ENCODE data around the gene AGXT2. TPM values are rescaled to one million over a fixed set of nuclear protein-coding genes. Genes with fewer than 3 reads are reported as not detected.

AGXT2 gene
- total RNA-seq (10 to 100 TPM; 49.4 to 67.9 TPM), polyA plus RNA-seq (10 to 100 TPM; 50.1 to 51.1 TPM)

DNA sequence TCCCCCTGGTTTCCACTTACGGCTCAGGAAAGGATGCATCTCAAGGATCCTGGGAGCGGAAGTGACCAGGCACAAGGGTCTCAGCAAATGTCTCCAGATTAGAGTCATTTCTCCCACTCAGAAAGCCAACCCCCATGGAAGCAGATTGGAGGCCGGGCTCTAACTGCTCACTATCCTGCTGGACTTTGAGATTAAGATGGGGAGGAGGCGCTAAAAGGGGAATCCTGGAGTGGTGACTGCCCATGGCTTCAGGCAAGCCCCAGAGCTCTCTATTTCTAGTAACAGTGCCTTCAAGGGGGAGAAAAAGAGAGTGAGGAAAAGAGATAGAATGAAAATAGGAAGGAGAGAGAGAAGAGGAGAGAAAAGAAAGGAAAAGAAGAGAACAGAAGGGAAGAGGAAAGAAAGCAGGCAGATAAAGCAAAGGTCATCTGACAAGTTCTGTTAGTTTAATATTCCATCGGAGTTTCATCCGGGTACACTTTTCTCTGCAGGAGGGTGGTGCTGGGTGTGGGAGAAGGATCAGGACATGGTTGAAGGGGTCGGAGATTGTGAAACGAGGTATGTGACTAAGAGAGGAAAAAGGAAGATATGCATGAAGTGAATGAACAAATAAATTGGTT lies at the start of gene AGXT2:
Gene AGXT2 (minus strand): TSS at position 165 of the 620 bp plus-strand sequence. CDS start 57 bp downstream, at position 108.
- H3K27me3 ChIP-seq (ENCODE audit: control insufficient read depth in 4 of 4, insufficient read depth in 4 of 4, low read length in 3 of 4): no peaks in the 10 kb centered on the region
- H3K9me3 ChIP-seq (ENCODE audit: control insufficient read depth in 4 of 4, low read length in 3 of 4): no peaks in the 10 kb centered on the region
- peak within 1 kb of the TSS; percentile 51 to 85 (median 65) for H3K4me3 ChIP-seq (ENCODE audit: low read depth in 1 of 3, low read length in 3 of 3)
- DNase-seq (ENCODE audit: low spot score): no peak
- peak within 1 kb of the TSS; percentile 39 to 42 for H3K9ac ChIP-seq (ENCODE audit: low read depth in 1 of 2, low read length in 2 of 2)
- TF ChIP-seq HNF4A (conservative IDR thresholded peaks at IDR 0.05) (peak; percentile 86 to 92), FOXA2 (IDR thresholded peaks at IDR 0.05) (no peak), NR2F2 (IDR thresholded peaks at IDR 0.05) (no peak), TAF1 (conservative IDR thresholded peaks at IDR 0.05) (peak; percentile 35), JUND (IDR thresholded peaks at IDR 0.05) (peak; percentile 61 to 64), RXRA (IDR thresholded peaks at IDR 0.05) (peak; percentile 51 to 64), FOXA1 (IDR thresholded peaks at IDR 0.05) (no peak), RAD21 (IDR thresholded peaks at IDR 0.05) (peak; percentile 17 to 44), GABPA (IDR thresholded peaks at IDR 0.05 in 1 of 2, conservative IDR thresholded peaks at IDR 0.05 in 1 of 2) (no peak), SP1 (IDR thresholded peaks at IDR 0.05) (peak; percentile 65), EGR1 (IDR thresholded peaks at IDR 0.05; ENCODE audit: low read depth in 2 of 2) (no peak), CTCF (IDR thresholded peaks at IDR 0.05; ENCODE audit: low read depth, low read length, missing input control) (no peak), ATF3 (IDR thresholded peaks at IDR 0.05) (no peak), HNF4G (IDR thresholded peaks at IDR 0.05) (peak; percentile 84), YY1 (IDR thresholded peaks at IDR 0.05) (peak; percentile 70)
- TF ChIP-seq, protein P1, sequence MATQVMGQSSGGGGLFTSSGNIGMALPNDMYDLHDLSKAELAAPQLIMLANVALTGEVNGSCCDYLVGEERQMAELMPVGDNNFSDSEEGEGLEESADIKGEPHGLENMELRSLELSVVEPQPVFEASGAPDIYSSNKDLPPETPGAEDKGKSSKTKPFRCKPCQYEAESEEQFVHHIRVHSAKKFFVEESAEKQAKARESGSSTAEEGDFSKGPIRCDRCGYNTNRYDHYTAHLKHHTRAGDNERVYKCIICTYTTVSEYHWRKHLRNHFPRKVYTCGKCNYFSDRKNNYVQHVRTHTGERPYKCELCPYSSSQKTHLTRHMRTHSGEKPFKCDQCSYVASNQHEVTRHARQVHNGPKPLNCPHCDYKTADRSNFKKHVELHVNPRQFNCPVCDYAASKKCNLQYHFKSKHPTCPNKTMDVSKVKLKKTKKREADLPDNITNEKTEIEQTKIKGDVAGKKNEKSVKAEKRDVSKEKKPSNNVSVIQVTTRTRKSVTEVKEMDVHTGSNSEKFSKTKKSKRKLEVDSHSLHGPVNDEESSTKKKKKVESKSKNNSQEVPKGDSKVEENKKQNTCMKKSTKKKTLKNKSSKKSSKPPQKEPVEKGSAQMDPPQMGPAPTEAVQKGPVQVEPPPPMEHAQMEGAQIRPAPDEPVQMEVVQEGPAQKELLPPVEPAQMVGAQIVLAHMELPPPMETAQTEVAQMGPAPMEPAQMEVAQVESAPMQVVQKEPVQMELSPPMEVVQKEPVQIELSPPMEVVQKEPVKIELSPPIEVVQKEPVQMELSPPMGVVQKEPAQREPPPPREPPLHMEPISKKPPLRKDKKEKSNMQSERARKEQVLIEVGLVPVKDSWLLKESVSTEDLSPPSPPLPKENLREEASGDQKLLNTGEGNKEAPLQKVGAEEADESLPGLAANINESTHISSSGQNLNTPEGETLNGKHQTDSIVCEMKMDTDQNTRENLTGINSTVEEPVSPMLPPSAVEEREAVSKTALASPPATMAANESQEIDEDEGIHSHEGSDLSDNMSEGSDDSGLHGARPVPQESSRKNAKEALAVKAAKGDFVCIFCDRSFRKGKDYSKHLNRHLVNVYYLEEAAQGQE (IDR thresholded peaks at IDR 0.05): peak; percentile 38
- TF ChIP-seq, protein P2, sequence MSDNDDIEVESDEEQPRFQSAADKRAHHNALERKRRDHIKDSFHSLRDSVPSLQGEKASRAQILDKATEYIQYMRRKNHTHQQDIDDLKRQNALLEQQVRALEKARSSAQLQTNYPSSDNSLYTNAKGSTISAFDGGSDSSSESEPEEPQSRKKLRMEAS (IDR thresholded peaks at IDR 0.05): peak; percentile 29
- TF ChIP-seq, protein P3, sequence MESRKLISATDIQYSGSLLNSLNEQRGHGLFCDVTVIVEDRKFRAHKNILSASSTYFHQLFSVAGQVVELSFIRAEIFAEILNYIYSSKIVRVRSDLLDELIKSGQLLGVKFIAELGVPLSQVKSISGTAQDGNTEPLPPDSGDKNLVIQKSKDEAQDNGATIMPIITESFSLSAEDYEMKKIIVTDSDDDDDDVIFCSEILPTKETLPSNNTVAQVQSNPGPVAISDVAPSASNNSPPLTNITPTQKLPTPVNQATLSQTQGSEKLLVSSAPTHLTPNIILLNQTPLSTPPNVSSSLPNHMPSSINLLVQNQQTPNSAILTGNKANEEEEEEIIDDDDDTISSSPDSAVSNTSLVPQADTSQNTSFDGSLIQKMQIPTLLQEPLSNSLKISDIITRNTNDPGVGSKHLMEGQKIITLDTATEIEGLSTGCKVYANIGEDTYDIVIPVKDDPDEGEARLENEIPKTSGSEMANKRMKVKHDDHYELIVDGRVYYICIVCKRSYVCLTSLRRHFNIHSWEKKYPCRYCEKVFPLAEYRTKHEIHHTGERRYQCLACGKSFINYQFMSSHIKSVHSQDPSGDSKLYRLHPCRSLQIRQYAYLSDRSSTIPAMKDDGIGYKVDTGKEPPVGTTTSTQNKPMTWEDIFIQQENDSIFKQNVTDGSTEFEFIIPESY (IDR thresholded peaks at IDR 0.05): no peak
- WGBS: 26% methylated on average over 8 of the region's 8 CpGs
- peak within 1 kb of the TSS; percentile 17 to 53 for H3K27ac ChIP-seq (ENCODE audit: low read depth in 1 of 2, low read length in 2 of 2)
- peaks cover 0 to 5% (median 0%) of the 10 kb centered on the region in 4 donors for H3K36me3 ChIP-seq (ENCODE audit: control insufficient read depth in 4 of 4, insufficient read depth in 3 of 4, low read depth in 1 of 4, low read length in 3 of 4)
- H3K4me1 ChIP-seq (ENCODE audit: control insufficient read depth in 4 of 4, insufficient read depth in 4 of 4, low read length in 3 of 4): peaks cover 8 to 52% (median 41%) of the 10 kb centered on the region in 4 donors
